GM21723 (cell line): Measurements from ENCODE around the gene MARCKSL1.
"Not testable (repeated sequence)": the region's sequence is repeated elsewhere in the genome, so short reads cannot be mapped to it uniquely, and the experiment has no call there.

Experiments
- ATAC-seq: cut with Tn5 transposase; IDR thresholded peaks from one replicate; pipeline ENCODE4 v1.9.1; 2021; ENCODE audit warnings: mild to moderate bottlenecking, moderate library complexity; ENCODE audit not compliant: unreplicated experiment

Gene MARCKSL1

DNA sequence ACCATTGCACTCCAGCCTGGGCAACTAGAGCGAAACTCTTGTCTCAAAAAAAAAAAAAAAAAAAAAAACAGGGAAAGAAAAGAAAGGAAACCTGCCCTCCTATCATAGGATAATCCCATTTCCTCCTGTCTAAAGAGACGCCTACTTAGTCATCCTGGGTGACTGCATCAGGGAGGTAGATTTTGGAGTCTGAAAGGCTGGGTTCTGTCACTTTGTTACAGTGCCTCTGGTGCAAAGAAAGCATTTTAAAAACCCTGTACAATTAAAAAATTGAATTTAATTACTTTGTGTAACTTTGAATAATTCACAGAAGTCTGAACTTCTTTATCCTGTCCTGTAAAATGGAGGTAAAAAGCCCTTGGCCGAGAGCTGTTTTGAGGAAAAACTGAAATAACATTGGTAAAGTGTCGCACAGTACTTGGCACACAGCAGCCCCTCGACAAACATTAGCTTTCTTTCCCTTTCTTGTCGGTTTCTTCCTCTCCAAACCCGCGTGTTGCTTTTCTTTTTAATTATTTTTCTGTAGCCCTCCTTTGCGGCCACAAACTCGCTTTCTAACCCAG is 44.8 kb downstream of the MARCKSL1 start:
- peak; percentile 3 for ATAC-seq

DNA sequence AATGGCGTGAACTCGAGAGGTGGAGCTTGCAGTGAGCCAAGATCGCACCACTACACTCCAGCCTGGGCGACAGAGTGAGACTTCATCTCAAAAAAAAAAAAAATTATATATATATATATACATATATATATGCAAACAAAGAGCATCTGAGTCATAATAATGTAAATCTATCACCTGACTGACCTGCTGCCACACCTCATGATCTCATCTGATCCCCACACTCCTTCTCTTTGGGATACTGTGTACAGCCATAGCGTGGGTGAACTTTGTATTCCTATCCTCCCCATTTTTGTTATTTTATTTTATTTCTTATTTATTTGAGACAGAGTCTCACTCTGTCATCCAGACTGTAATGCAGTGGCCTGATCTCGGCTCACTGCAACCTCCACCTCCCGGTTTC is 46.8 kb downstream of the MARCKSL1 start:
- no peak for ATAC-seq

DNA sequence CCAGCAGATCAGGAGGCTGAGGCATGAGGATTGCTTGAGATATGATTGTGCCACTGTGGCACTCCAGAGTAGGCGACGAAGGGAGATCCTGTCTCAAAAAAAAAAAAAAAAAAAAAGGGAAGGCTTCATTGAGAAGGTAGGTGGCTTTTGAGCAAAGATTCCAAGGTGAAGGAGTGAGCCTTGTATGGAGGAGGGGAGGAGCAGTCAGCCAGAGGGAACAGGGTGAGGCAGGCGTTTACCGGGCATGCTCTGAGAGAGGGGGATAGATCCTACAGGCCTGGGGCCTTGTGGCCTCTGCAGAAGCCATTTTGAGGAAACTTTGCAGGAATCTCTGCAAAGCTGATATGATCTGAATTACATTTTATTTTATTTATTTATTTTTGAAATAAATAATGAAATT is 49.3 kb downstream of the MARCKSL1 start:
- ATAC-seq, result no peak

DNA sequence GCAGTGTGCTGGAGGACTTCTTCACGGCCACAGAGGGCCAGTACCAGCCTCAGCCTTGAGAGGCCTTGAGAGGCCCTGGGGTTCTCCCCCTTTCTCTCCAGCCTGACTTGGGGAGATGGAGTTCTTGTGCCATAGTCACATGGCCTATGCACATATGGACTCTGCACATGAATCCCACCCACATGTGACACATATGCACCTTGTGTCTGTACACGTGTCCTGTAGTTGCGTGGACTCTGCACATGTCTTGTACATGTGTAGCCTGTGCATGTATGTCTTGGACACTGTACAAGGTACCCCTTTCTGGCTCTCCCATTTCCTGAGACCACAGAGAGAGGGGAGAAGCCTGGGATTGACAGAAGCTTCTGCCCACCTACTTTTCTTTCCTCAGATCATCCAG is 50.4 kb downstream of the MARCKSL1 start:
- no peak for ATAC-seq

DNA sequence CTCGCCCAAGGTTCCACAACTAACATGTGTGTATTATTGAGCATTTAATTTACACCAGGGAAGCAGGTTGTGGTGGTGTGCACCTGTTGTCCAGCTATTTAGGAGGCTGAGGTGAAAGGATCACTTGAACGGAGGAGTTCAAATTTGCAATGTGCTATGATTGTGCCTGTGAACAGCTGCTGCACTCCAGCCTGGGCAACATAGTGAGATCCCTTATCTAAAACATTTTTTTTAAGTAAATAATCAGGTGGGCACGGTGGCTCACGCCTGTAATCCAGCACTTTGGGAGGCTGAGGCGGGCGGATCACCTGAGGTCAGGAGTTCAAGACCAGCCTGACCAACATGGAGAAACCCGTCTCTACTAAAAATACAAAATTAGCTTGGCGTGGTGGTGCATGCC is 51.3 kb downstream of the MARCKSL1 start:
- ATAC-seq, result not testable (repeated sequence)
